ENCODE data around the gene PRDM16. TPM values are rescaled to one million over a fixed set of nuclear protein-coding genes. Genes with fewer than 3 reads are reported as not detected.

Gene PRDM16
- total RNA-seq, 4 donors from 2014 or later = 0.19 to 1.6 (median 0.36) TPM

GRCh38 chr1:3473381-3473844 lies 404.4 kb downstream of the PRDM16 start:
- H3K27ac ChIP-seq = no peak overlapping the region
- no peaks in the 10 kb centered on the region for H3K36me3 ChIP-seq
- no peak overlapping the region for H3K4me3 ChIP-seq
- 0% methylated on average over 5 of the region's 20 CpGs for WGBS
- H3K27me3 ChIP-seq = no peaks in the 10 kb centered on the region
- H3K9me3 ChIP-seq = no peaks in the 10 kb centered on the region
- TF ChIP-seq EP300 (IDR thresholded peaks at IDR 0.05) = no peak
- TF ChIP-seq POLR2AphosphoS5 (IDR thresholded peaks at IDR 0.05) = no peak
- no peak for TF ChIP-seq POLR2A (IDR thresholded peaks at IDR 0.05)
- no peak for TF ChIP-seq CTCF (IDR thresholded peaks at IDR 0.05)
- H3K4me1 ChIP-seq = peaks cover 35% of the 10 kb centered on the region
- DNase-seq (ENCODE audit: low spot score in 2 of 2) = no peak

- TF ChIP-seq CTCF (IDR thresholded peaks at IDR 0.05) = no peak
- TF ChIP-seq POLR2A (IDR thresholded peaks at IDR 0.05) = no peak
- TF ChIP-seq POLR2AphosphoS5 (IDR thresholded peaks at IDR 0.05) = no peak
- no peak for TF ChIP-seq EP300 (IDR thresholded peaks at IDR 0.05)
- no peaks in the 10 kb centered on the region for H3K9me3 ChIP-seq
- H3K4me3 ChIP-seq = no peak overlapping the region
- H3K27ac ChIP-seq = no peak overlapping the region
- no peak for DNase-seq (ENCODE audit: low spot score in 2 of 2)
- H3K36me3 ChIP-seq = no peaks in the 10 kb centered on the region
- no peaks in the 10 kb centered on the region for H3K27me3 ChIP-seq
- WGBS = 40% methylated on average over 2 of the region's 8 CpGs
- H3K4me1 ChIP-seq = peaks cover 35% of the 10 kb centered on the region
Measured at GRCh38 chr1:3474016-3474415, 405.0 kb downstream of the PRDM16 start.

GRCh38 chr1:3474421-3474820 lies 405.4 kb downstream of the PRDM16 start:
- Histone ChIP-seq H3K4me1 (peaks cover 35% of the 10 kb centered on the region), H3K9me3 (no peaks in the 10 kb centered on the region), H3K36me3 (no peaks in the 10 kb centered on the region), H3K27me3 (no peaks in the 10 kb centered on the region), H3K27ac (no peak overlapping the region), H3K4me3 (no peak overlapping the region)
- TF ChIP-seq EP300 (IDR thresholded peaks at IDR 0.05) (no peak), CTCF (IDR thresholded peaks at IDR 0.05) (no peak), POLR2A (IDR thresholded peaks at IDR 0.05) (no peak), POLR2AphosphoS5 (IDR thresholded peaks at IDR 0.05) (no peak)
- DNase-seq (ENCODE audit: low spot score in 2 of 2) = no peak
- 91% methylated on average over 4 of the region's 10 CpGs for WGBS

GRCh38 chr1:3475839-3476573 lies 407.0 kb downstream of the PRDM16 start:
- no peaks in the 10 kb centered on the region for H3K27me3 ChIP-seq
- peaks cover 33% of the 10 kb centered on the region for H3K4me1 ChIP-seq
- H3K4me3 ChIP-seq = no peak overlapping the region
- no peak for DNase-seq (ENCODE audit: low spot score in 2 of 2)
- no peaks in the 10 kb centered on the region for H3K36me3 ChIP-seq
- no peak overlapping the region for H3K27ac ChIP-seq
- TF ChIP-seq POLR2AphosphoS5 (IDR thresholded peaks at IDR 0.05) (no peak), POLR2A (IDR thresholded peaks at IDR 0.05) (no peak), EP300 (IDR thresholded peaks at IDR 0.05) (no peak), CTCF (IDR thresholded peaks at IDR 0.05) (no peak)
- 82% methylated on average over 8 of the region's 14 CpGs for WGBS
- no peaks in the 10 kb centered on the region for H3K9me3 ChIP-seq

GRCh38 chr1:3476666-3477065 lies 407.7 kb downstream of the PRDM16 start:
- no peak overlapping the region for H3K4me3 ChIP-seq
- no peaks in the 10 kb centered on the region for H3K27me3 ChIP-seq
- DNase-seq (ENCODE audit: low spot score in 2 of 2) = no peak
- WGBS = 91% methylated on average over 14 of the region's 16 CpGs
- H3K9me3 ChIP-seq = no peaks in the 10 kb centered on the region
- H3K36me3 ChIP-seq = no peaks in the 10 kb centered on the region
- H3K27ac ChIP-seq = no peak overlapping the region
- H3K4me1 ChIP-seq = peaks cover 29% of the 10 kb centered on the region
- no peak for TF ChIP-seq POLR2A (IDR thresholded peaks at IDR 0.05)
- no peak for TF ChIP-seq EP300 (IDR thresholded peaks at IDR 0.05)
- TF ChIP-seq POLR2AphosphoS5 (IDR thresholded peaks at IDR 0.05) = no peak
- TF ChIP-seq CTCF (IDR thresholded peaks at IDR 0.05) = no peak
